HG02970 (cell line): ENCODE data around the gene GALNT17.

ENCODE experiments used
- ATAC-seq: cut with Tn5 transposase; IDR thresholded peaks from one replicate; pipeline ENCODE4 v1.9.1; 2021; ENCODE audit warnings: mild to moderate bottlenecking, moderate library complexity, moderate number of reproducible peaks; ENCODE audit not compliant: unreplicated experiment, low FRiP score

The GALNT17 gene

GRCh38 chr7:71372991-71373390 is 241.0 kb downstream of the GALNT17 start:
- ATAC-seq = no peak

GRCh38 chr7:71377062-71377461 is 245.1 kb downstream of the GALNT17 start:
- ATAC-seq = no peak

- ATAC-seq = no peak
Measured at GRCh38 chr7:71377469-71377868, 245.5 kb downstream of the GALNT17 start.

GRCh38 chr7:71384094-71384493 is 252.2 kb downstream of the GALNT17 start:
- ATAC-seq = no peak

GRCh38 chr7:71385330-71385729 is 253.4 kb downstream of the GALNT17 start:
- ATAC-seq = no peak

GRCh38 chr7:71386152-71386785 is 254.3 kb downstream of the GALNT17 start:
- no peak for ATAC-seq

GRCh38 chr7:71388181-71388580 is 256.2 kb downstream of the GALNT17 start:
- ATAC-seq = no peak

GRCh38 chr7:71389976-71390375 is 258.0 kb downstream of the GALNT17 start:
- ATAC-seq = no peak

GRCh38 chr7:71393661-71394060 is 261.7 kb downstream of the GALNT17 start:
- ATAC-seq = no peak

GRCh38 chr7:71402684-71403083 is 270.7 kb downstream of the GALNT17 start:
- ATAC-seq = no peak

GRCh38 chr7:71403202-71403946 is 271.4 kb downstream of the GALNT17 start:
- ATAC-seq = no peak

GRCh38 chr7:71404726-71405345 is 272.9 kb downstream of the GALNT17 start:
- ATAC-seq = no peak

- ATAC-seq = no peak
Measured at GRCh38 chr7:71408271-71408670, 276.3 kb downstream of the GALNT17 start.

- no peak for ATAC-seq
Measured at GRCh38 chr7:71409550-71410157, 277.7 kb downstream of the GALNT17 start.

GRCh38 chr7:71411475-71411874 is 279.5 kb downstream of the GALNT17 start:
- no peak for ATAC-seq

- ATAC-seq = no peak
Measured at GRCh38 chr7:71414490-71414889, 282.5 kb downstream of the GALNT17 start.

GRCh38 chr7:71419546-71420337 is 287.8 kb downstream of the GALNT17 start:
- no peak for ATAC-seq

- no peak for ATAC-seq
Measured at GRCh38 chr7:71422104-71422503, 290.2 kb downstream of the GALNT17 start.

GRCh38 chr7:71424166-71425035 is 292.5 kb downstream of the GALNT17 start:
- ATAC-seq = no peak

- no peak for ATAC-seq
Measured at GRCh38 chr7:71429083-71429482, 297.1 kb downstream of the GALNT17 start.
